ENCODE measurements around the gene SNTA1. TPM values are rescaled to one million over a fixed set of nuclear protein-coding genes. Genes with fewer than 3 reads are reported as not detected.
"Not testable (repeated sequence)": the region's sequence is repeated elsewhere in the genome, so short reads cannot be mapped to it uniquely, and the experiment has no call there.

SNTA1 gene
- total and polyA plus RNA-seq, 7 donors: 36.6 to 196 (median 139) TPM

GRCh38 chr20:33431797-33432381 lies 11.7 kb downstream of the SNTA1 start:
- Histone ChIP-seq H3K9me3 (no peaks in the 10 kb centered on the region), H3K4me1 (peaks cover 48% of the 10 kb centered on the region), H3K4me3 (no peak overlapping the region), H3K27me3 (ENCODE audit: insufficient read depth in 3 of 3, low read length in 2 of 3) (no peaks in the 10 kb centered on the region), H3K36me3 (ENCODE audit: insufficient read depth in 1 of 2, low read depth in 1 of 2) (peaks cover 0 to 19% of the 10 kb centered on the region in 2 donors), H3K27ac (peak overlapping the region; percentile 98)
- intact Hi-C loops (cut with DNase I): no loop called here
- ATAC-seq: peak; percentile 38 to 59 (median 46)
- TF ChIP-seq CTCF (IDR thresholded peaks at IDR 0.05): no peak
- no peak for DNase-seq
- 27 to 35% (median 32%) methylated on average over 5 of the region's 5 CpGs for WGBS, 3 donors

- H3K4me3 ChIP-seq; intact Hi-C loops (cut with DNase I): not testable (repeated sequence)
- H3K4me1 ChIP-seq: peaks cover 70% of the 10 kb centered on the region
Observed at GRCh38 chr20:33423875-33424274, 19.7 kb downstream of the SNTA1 start.

GRCh38 chr20:33423141-33423834 lies 20.3 kb downstream of the SNTA1 start:
- DNase-seq (peak; percentile 86 to 95), ATAC-seq (peak; percentile 84 to 92 (median 88))
- Histone ChIP-seq H3K9me3 (no peaks in the 10 kb centered on the region), H3K27me3 (ENCODE audit: insufficient read depth in 3 of 3, low read length in 2 of 3) (no peaks in the 10 kb centered on the region), H3K4me3 (no peak overlapping the region), H3K4me1 (peaks cover 73% of the 10 kb centered on the region), H3K36me3 (ENCODE audit: insufficient read depth in 1 of 2, low read depth in 1 of 2) (peaks cover 0 to 4% of the 10 kb centered on the region in 2 donors), H3K27ac (peak overlapping the region; percentile 98)
- intact Hi-C loops (cut with DNase I): no loop called here
- no peak for TF ChIP-seq CTCF (IDR thresholded peaks at IDR 0.05)
- 13 to 38% (median 19%) methylated on average over 7 of the region's 7 CpGs for WGBS, 3 donors

More at GRCh38 chr20:33423875-33424274, 19.7 kb downstream of the SNTA1 start:
- not testable (repeated sequence) for H3K27me3 ChIP-seq (ENCODE audit: insufficient read depth in 3 of 3, low read length in 2 of 3); H3K9me3 ChIP-seq; H3K36me3 ChIP-seq (ENCODE audit: insufficient read depth in 1 of 2, low read depth in 1 of 2)
- DNase-seq (peak in 1 of 2 donors; percentile 67), ATAC-seq (peak in 1 of 4 donors; percentile 0)
- WGBS, 3 donors: 40 to 62% (median 44%) methylated on average over 11 of the region's 11 CpGs
- peak overlapping the region; percentile 98 for H3K27ac ChIP-seq

GRCh38 chr20:33419140-33419974 lies 24.2 kb downstream of the SNTA1 start:
- intact Hi-C loops (cut with DNase I): no loop called here
- Histone ChIP-seq H3K9me3 (no peaks in the 10 kb centered on the region), H3K36me3 (ENCODE audit: insufficient read depth in 1 of 2, low read depth in 1 of 2) (peaks cover 0 to 22% of the 10 kb centered on the region in 2 donors), H3K4me1 (peaks cover 59% of the 10 kb centered on the region), H3K4me3 (peak overlapping the region; percentile 29), H3K27ac (peak overlapping the region; percentile 98), H3K27me3 (ENCODE audit: insufficient read depth in 3 of 3, low read length in 2 of 3) (no peaks in the 10 kb centered on the region)
- 23 to 29% (median 24%) methylated on average over 7 of the region's 7 CpGs for WGBS, 3 donors
- DNase-seq (peak; percentile 79 to 92), ATAC-seq (peak; percentile 68 to 79 (median 71))
- no peak for TF ChIP-seq CTCF (IDR thresholded peaks at IDR 0.05)

GRCh38 chr20:33418033-33418432 lies 25.5 kb downstream of the SNTA1 start:
- H3K4me1 ChIP-seq: peaks cover 46% of the 10 kb centered on the region
- no peak overlapping the region for H3K4me3 ChIP-seq
- DNase-seq (no peak), ATAC-seq (no peak)
- H3K9me3 ChIP-seq: no peaks in the 10 kb centered on the region
- H3K36me3 ChIP-seq (ENCODE audit: insufficient read depth in 1 of 2, low read depth in 1 of 2): peaks cover 0 to 36% of the 10 kb centered on the region in 2 donors
- no peaks in the 10 kb centered on the region for H3K27me3 ChIP-seq (ENCODE audit: insufficient read depth in 3 of 3, low read length in 2 of 3)
- no peak for TF ChIP-seq CTCF (IDR thresholded peaks at IDR 0.05)
- intact Hi-C loops (cut with DNase I): no loop called here
- 83 to 90% (median 87%) methylated on average over 3 of the region's 3 CpGs for WGBS, 3 donors
- H3K27ac ChIP-seq: peak overlapping the region; percentile 98
